ENCODE measurements around the gene RIOK3.

The RIOK3 gene

DNA sequence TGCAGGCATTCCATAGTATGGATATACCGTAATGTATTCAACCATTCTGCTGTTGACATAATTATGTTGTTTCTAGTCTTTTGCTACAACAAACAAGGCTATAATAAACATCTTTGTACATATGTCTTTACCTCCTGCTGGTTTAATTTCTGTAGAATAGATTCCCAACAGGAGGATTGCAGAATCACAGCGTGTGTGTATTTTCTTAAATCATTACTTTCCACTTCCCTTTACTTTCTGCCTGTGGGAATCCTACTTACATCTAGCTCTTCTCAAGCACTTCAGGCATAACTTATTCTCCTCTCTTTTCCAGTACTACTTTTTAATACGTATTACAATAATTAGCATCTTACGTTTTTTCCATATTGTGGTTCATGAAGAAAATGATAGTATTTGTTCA, 13.0 kb upstream of the RIOK3 start:
- Histone ChIP-seq H2AFZ (ENCODE audit: low read depth, low read length) (no peak overlapping the region), H3K27me3 (ENCODE audit: low read depth, low read length) (no peaks in the 10 kb centered on the region), H3K9ac (ENCODE audit: low read length) (no peak overlapping the region), H3K4me2 (ENCODE audit: low read length) (no peak overlapping the region), H3K36me3 (replicated peaks; ENCODE audit: low read depth, low read length) (no peaks in the 10 kb centered on the region), H3K4me1 (ENCODE audit: low read length) (peaks cover 20% of the 10 kb centered on the region), H3K9me3 (ENCODE audit: insufficient read depth, low read length) (no peaks in the 10 kb centered on the region), H3K27ac (ENCODE audit: low read length) (no peak overlapping the region), H3K79me2 (ENCODE audit: low read length) (peaks cover 7% of the 10 kb centered on the region; the same call in 1 of the 2 replicates), H3K4me3 (ENCODE audit: low read length) (no peak overlapping the region), H4K20me1 (ENCODE audit: insufficient read depth, low read length) (no peaks in the 10 kb centered on the region)
- no peak for TF ChIP-seq EZH2phosphoT487 (IDR thresholded peaks at IDR 0.05; ENCODE audit: low read depth)
- TF ChIP-seq, protein P1, sequence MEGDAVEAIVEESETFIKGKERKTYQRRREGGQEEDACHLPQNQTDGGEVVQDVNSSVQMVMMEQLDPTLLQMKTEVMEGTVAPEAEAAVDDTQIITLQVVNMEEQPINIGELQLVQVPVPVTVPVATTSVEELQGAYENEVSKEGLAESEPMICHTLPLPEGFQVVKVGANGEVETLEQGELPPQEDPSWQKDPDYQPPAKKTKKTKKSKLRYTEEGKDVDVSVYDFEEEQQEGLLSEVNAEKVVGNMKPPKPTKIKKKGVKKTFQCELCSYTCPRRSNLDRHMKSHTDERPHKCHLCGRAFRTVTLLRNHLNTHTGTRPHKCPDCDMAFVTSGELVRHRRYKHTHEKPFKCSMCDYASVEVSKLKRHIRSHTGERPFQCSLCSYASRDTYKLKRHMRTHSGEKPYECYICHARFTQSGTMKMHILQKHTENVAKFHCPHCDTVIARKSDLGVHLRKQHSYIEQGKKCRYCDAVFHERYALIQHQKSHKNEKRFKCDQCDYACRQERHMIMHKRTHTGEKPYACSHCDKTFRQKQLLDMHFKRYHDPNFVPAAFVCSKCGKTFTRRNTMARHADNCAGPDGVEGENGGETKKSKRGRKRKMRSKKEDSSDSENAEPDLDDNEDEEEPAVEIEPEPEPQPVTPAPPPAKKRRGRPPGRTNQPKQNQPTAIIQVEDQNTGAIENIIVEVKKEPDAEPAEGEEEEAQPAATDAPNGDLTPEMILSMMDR (IDR thresholded peaks at IDR 0.05; ENCODE audit: low read depth, low read length) = no peak

DNA sequence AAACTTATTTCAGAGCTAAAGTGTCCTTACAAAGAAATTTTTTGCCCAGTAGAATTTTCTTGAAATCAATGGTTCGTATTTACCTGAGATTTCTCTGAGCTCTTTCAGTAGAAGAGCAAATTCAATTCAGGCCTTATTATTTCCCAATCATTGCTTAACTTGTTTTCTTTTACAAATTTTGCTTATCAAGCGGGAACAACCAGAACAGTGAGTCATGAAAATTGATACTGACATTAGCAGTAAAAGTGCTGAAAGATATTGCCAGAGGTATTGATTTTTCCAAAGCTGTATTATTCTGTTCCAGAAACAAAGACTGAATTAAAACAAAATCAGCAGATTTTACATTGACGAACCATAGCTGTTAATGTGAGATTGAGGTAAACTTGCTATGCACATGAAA, 10.1 kb upstream of the RIOK3 start:
- TF ChIP-seq EZH2phosphoT487 (IDR thresholded peaks at IDR 0.05; ENCODE audit: low read depth) = no peak
- TF ChIP-seq, protein P1 (IDR thresholded peaks at IDR 0.05; ENCODE audit: low read depth, low read length) = no peak
- Histone ChIP-seq H3K79me2 (ENCODE audit: low read length) (no peaks in the 10 kb centered on the region), H3K4me3 (ENCODE audit: low read length) (no peak overlapping the region), H3K4me2 (ENCODE audit: low read length) (no peak overlapping the region), H4K20me1 (ENCODE audit: insufficient read depth, low read length) (no peaks in the 10 kb centered on the region), H3K9ac (ENCODE audit: low read length) (no peak overlapping the region), H3K36me3 (replicated peaks; ENCODE audit: low read depth, low read length) (no peaks in the 10 kb centered on the region), H3K27ac (ENCODE audit: low read length) (no peak overlapping the region), H3K27me3 (ENCODE audit: low read depth, low read length) (no peaks in the 10 kb centered on the region), H2AFZ (ENCODE audit: low read depth, low read length) (no peak overlapping the region), H3K4me1 (ENCODE audit: low read length) (peaks cover 15% of the 10 kb centered on the region), H3K9me3 (ENCODE audit: insufficient read depth, low read length) (no peaks in the 10 kb centered on the region)

DNA sequence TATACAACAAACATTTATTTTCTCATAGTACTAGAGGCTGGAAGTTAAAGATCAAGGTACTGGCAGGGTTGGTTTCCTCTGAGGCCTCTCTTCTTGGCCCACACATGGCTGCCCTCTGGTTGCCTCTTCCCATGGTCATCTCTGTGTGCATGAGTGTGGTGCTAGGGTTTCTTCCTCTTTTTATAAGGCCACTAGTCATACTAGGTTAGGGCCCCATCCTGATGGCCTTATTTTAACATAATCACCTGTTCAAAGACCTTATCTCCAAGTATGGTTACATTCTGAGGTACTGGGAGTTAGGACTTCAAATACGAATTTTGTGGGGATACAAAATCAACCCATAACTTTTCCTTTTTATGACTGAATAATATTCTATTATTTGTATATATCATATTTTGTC, 4.8 kb upstream of the RIOK3 start:
- H3K36me3 ChIP-seq (replicated peaks; ENCODE audit: low read depth, low read length) = no peaks in the 10 kb centered on the region
- H3K4me1 ChIP-seq (ENCODE audit: low read length) = peaks cover 8% of the 10 kb centered on the region
- H3K79me2 ChIP-seq (ENCODE audit: low read length) = peaks cover 2% of the 10 kb centered on the region
- no peaks in the 10 kb centered on the region for H4K20me1 ChIP-seq (ENCODE audit: insufficient read depth, low read length)
- no peak overlapping the region for H3K4me2 ChIP-seq (ENCODE audit: low read length)
- no peak overlapping the region for H3K4me3 ChIP-seq (ENCODE audit: low read length)
- TF ChIP-seq, protein P1 (IDR thresholded peaks at IDR 0.05; ENCODE audit: low read depth, low read length) = no peak
- TF ChIP-seq EZH2phosphoT487 (IDR thresholded peaks at IDR 0.05; ENCODE audit: low read depth) = no peak
- no peak overlapping the region for H3K9ac ChIP-seq (ENCODE audit: low read length)
- no peaks in the 10 kb centered on the region for H3K27me3 ChIP-seq (ENCODE audit: low read depth, low read length)
- no peaks in the 10 kb centered on the region for H3K9me3 ChIP-seq (ENCODE audit: insufficient read depth, low read length)
- no peak overlapping the region for H2AFZ ChIP-seq (ENCODE audit: low read depth, low read length)
- no peak overlapping the region for H3K27ac ChIP-seq (ENCODE audit: low read length)

DNA sequence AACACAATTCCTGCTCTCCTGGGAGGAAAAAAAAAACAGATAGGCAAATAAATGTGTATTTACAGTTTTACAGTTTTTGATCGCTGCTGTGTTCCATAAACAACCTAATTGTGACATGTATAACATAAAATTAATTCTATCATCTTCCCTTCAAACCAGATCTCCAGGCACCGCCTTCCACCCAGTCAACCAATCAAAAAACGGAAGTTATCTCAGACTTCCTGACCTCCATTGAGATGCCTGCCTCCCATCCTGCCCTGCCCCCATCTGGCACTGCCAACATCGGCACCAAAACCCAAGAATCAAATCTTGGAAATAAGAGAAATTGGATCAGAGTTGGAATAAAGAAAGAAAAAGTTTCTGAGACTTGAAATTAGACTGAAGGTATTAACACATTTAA, 3.1 kb upstream of the RIOK3 start:
- TF ChIP-seq EZH2phosphoT487 (IDR thresholded peaks at IDR 0.05; ENCODE audit: low read depth) = no peak
- TF ChIP-seq, protein P1 (IDR thresholded peaks at IDR 0.05; ENCODE audit: low read depth, low read length) = no peak
- peaks cover 8% of the 10 kb centered on the region; the same call in 1 of the 2 replicates for H4K20me1 ChIP-seq (ENCODE audit: insufficient read depth, low read length)
- H3K4me1 ChIP-seq (ENCODE audit: low read length) = peaks cover 16% of the 10 kb centered on the region
- no peak overlapping the region for H3K9ac ChIP-seq (ENCODE audit: low read length)
- H3K27ac ChIP-seq (ENCODE audit: low read length) = no peak overlapping the region
- H3K9me3 ChIP-seq (ENCODE audit: insufficient read depth, low read length) = no peaks in the 10 kb centered on the region
- peaks cover 19% of the 10 kb centered on the region for H3K79me2 ChIP-seq (ENCODE audit: low read length)
- no peak overlapping the region for H3K4me3 ChIP-seq (ENCODE audit: low read length)
- no peak overlapping the region for H3K4me2 ChIP-seq (ENCODE audit: low read length)
- no peaks in the 10 kb centered on the region for H3K36me3 ChIP-seq (replicated peaks; ENCODE audit: low read depth, low read length)
- H3K27me3 ChIP-seq (ENCODE audit: low read depth, low read length) = no peaks in the 10 kb centered on the region
- no peak overlapping the region for H2AFZ ChIP-seq (ENCODE audit: low read depth, low read length)

Data from OCI-LY3 (cell line).